Suprapubic skin (tissue), 4 donors: ENCODE data around the gene MADD. TPM values are rescaled to one million over a fixed set of nuclear protein-coding genes. Genes with fewer than 3 reads are reported as not detected.

ENCODE experiments used
- DNase-seq, 2 donors: peaks; one replicate each; pipeline ENCODE4 v3.0.0-alpha.2; 2019; ENCODE audit warnings: low spot score in 2 of 2
- H3K27ac ChIP-seq: fragments of 200-600 bp; sonication (generic); one replicate; pipeline ENCODE4 v1.5.1; 2019
- H3K27me3 ChIP-seq: fragments of 200-600 bp; sonication (generic); one replicate; pipeline ENCODE4 v1.5.1; 2019
- H3K36me3 ChIP-seq: fragments of 200-600 bp; sonication (generic); one replicate; pipeline ENCODE4 v1.5.1; 2019
- H3K4me1 ChIP-seq: fragments of 200-600 bp; sonication (generic); one replicate; pipeline ENCODE4 v1.5.1; 2019
- H3K4me3 ChIP-seq: fragments of 200-600 bp; sonication (generic); one replicate; pipeline ENCODE4 v1.5.1; 2019; ENCODE audit warnings: mild to moderate bottlenecking
- H3K9me3 ChIP-seq: fragments of 200-600 bp; sonication (generic); one replicate; pipeline ENCODE4 v1.5.1; 2019
- CTCF ChIP-seq, 2 donors: fragments of 200-600 bp in 1 of 2; fragments of 450-650 bp in 1 of 2; sonication (generic) in 1 of 2; IDR thresholded peaks; one replicate each; pipeline ENCODE4 v1.5.1; 2016 to 2019; ENCODE audit warnings: antibody characterized with exemption in 2 of 2, mild to moderate bottlenecking in 1 of 2, moderate library complexity in 1 of 2
- EP300 ChIP-seq: sonication (generic); formaldehyde crosslinking; IDR thresholded peaks from one replicate; pipeline ENCODE4 v1.6.1; 2017; ENCODE audit warnings: antibody characterized with exemption
- POLR2A ChIP-seq, 2 donors: fragments of 450-650 bp; IDR thresholded peaks; one replicate each; pipeline ENCODE4 v1.6.1; 2017; ENCODE audit warnings: antibody characterized with exemption in 2 of 2, mild to moderate bottlenecking in 2 of 2, moderate library complexity in 2 of 2
- POLR2AphosphoS5 ChIP-seq, 3 donors: sonication (generic); formaldehyde crosslinking; IDR thresholded peaks; one replicate each; pipeline ENCODE4 v1.6.1; 2017; ENCODE audit warnings: antibody characterized with exemption in 3 of 3
- WGBS: methylation state at CpG from one replicate; pipeline ENCODE4 v1.1.5; 2018; 5-methylcytosine and 5-hydroxymethylcytosine counted together
- total RNA-seq, 4 donors: library from RNA; depleted of rRNA; stranded (reverse); fragments of >200 nt; gene quantifications; one replicate each; pipeline ENCODE4 v1.1.0, GENCODE V29; 2016

Gene MADD
- total RNA-seq, 4 donors from 2014 or later = 47.1 to 91.1 (median 71.3) TPM

DNA sequence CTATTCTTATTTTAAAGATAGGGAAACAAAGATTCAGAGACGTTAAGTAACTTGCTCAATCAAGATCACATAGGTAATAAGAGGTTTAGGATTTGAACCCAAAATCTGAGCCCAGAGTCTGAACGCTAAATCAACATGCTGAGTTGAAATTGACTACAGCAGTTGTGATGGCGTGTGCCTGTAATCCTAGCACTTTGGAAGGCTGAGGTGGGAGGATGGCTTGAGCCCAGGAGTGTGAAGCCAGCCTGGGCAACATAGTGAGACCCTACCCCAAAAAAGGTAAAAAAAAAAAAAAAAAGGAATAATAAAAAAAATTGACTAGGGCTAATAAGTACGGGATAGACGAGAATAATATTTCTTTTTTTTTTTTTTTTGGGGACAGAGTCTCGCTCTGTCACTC, 13.6 kb upstream of the MADD start:
- Histone ChIP-seq H3K36me3 (no peaks in the 10 kb centered on the region), H3K27me3 (no peaks in the 10 kb centered on the region), H3K4me3 (no peak overlapping the region), H3K4me1 (peaks cover 58% of the 10 kb centered on the region), H3K9me3 (no peaks in the 10 kb centered on the region), H3K27ac (no peak overlapping the region)
- WGBS = 91% methylated on average over 6 of the region's 6 CpGs
- DNase-seq = no peak
- TF ChIP-seq CTCF (IDR thresholded peaks at IDR 0.05) (no peak), POLR2A (IDR thresholded peaks at IDR 0.05) (no peak), POLR2AphosphoS5 (IDR thresholded peaks at IDR 0.05) (no peak), EP300 (no peak)

DNA sequence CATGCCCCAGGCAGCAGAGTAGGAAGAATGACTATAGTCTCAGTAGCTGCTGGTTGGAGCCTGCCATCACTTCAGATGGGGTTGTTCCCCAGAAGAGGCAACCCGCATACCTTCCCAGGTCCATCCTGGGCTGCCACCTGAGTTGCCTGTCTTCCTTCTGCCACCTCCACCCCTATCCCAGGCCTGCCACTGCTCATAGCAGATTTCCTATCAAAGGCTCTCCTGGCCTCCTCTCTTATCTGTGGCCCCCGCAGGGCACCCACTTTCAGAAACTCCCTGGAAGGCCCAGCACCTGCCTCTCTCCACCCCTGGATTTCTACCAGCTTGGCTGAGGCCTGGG, 12.8 kb upstream of the MADD start:
- peaks cover 58% of the 10 kb centered on the region for H3K4me1 ChIP-seq
- no peaks in the 10 kb centered on the region for H3K9me3 ChIP-seq
- H3K4me3 ChIP-seq = peak overlapping the region; percentile 41
- WGBS = 39% methylated on average over 2 of the region's 2 CpGs
- TF ChIP-seq EP300 = no peak
- TF ChIP-seq CTCF (IDR thresholded peaks at IDR 0.05) = no peak
- TF ChIP-seq POLR2A (IDR thresholded peaks at IDR 0.05) = no peak
- no peak for TF ChIP-seq POLR2AphosphoS5 (IDR thresholded peaks at IDR 0.05)
- DNase-seq = no peak
- H3K27me3 ChIP-seq = no peaks in the 10 kb centered on the region
- H3K36me3 ChIP-seq = peaks cover 5% of the 10 kb centered on the region
- peak overlapping the region; percentile 76 for H3K27ac ChIP-seq

- H3K9me3 ChIP-seq = no peaks in the 10 kb centered on the region
- TF ChIP-seq CTCF (IDR thresholded peaks at IDR 0.05) (peak; percentile 39 to 54), POLR2A (IDR thresholded peaks at IDR 0.05) (no peak)
- peak; percentile 91 to 92 for DNase-seq
- peak within 1 kb of the TSS; percentile 76 for H3K27ac ChIP-seq
- no peaks in the 10 kb centered on the region for H3K27me3 ChIP-seq
- H3K4me3 ChIP-seq = peak within 1 kb of the TSS; percentile 41
- 7% methylated on average over 14 of the region's 15 CpGs for WGBS
- peaks cover 58% of the 10 kb centered on the region for H3K4me1 ChIP-seq
- H3K36me3 ChIP-seq = peaks cover 5% of the 10 kb centered on the region
These were observed 12.2 kb upstream of the MADD start, which contains the start of gene NR1H3 for GRCh38 chr11:47257517-47258316. Gene NR1H3, plus strand, starts transcription at chr11:47257996. Its CDS starts 1,221 bp downstream, at chr11:47259217.

DNA sequence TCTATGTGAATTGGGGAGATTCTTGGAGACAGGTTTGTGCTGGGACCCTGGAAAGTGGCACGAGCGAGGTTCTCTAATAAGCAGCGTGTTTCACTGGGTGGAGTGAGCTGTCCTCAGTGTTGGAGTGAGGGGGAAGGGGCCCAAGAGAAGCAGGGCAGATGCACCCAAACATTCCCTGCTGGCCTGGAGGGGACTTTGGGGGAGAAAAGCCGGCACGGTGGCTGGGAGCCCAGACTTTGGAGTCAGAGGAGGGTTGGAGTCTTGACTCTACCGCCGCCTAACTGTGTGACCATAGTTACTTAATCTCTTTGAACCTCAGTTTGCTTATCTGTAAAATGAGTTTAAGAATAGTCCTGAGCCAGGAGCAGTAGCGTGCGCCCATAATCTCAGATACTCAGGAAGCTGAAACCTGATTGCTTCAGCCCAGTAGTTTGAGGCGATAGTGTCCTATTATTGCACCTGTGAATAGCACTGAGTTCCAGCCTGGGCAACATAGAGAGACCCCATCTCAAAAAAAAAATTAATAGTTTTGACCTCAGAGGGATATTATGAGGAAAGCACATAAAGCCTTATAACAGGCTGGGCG, 11.5 kb upstream of the MADD start:
- Histone ChIP-seq H3K36me3 (peaks cover 5% of the 10 kb centered on the region), H3K27ac (peak overlapping the region; percentile 76), H3K27me3 (no peaks in the 10 kb centered on the region), H3K9me3 (no peaks in the 10 kb centered on the region), H3K4me1 (peaks cover 58% of the 10 kb centered on the region), H3K4me3 (peak overlapping the region; percentile 41)
- TF ChIP-seq POLR2AphosphoS5 (IDR thresholded peaks at IDR 0.05) (no peak), CTCF (IDR thresholded peaks at IDR 0.05) (no peak), POLR2A (IDR thresholded peaks at IDR 0.05) (no peak), EP300 (no peak)
- 61% methylated on average over 11 of the region's 11 CpGs for WGBS
- no peak for DNase-seq

GRCh38 chr11:47259232-47259977, 10.5 kb upstream of the MADD start:
- no peak for DNase-seq
- peaks cover 5% of the 10 kb centered on the region for H3K36me3 ChIP-seq
- H3K27ac ChIP-seq = no peak overlapping the region
- peak overlapping the region; percentile 2 for H3K4me3 ChIP-seq
- TF ChIP-seq POLR2A (IDR thresholded peaks at IDR 0.05) (no peak), EP300 (no peak), CTCF (IDR thresholded peaks at IDR 0.05) (peak; percentile 16 to 43), POLR2AphosphoS5 (IDR thresholded peaks at IDR 0.05) (no peak)
- peaks cover 48% of the 10 kb centered on the region for H3K4me1 ChIP-seq
- 43% methylated on average over 10 of the region's 10 CpGs for WGBS
- H3K9me3 ChIP-seq = no peaks in the 10 kb centered on the region
- no peaks in the 10 kb centered on the region for H3K27me3 ChIP-seq
